ENCODE data around the gene ZC3H4.

ZC3H4 gene

DNA sequence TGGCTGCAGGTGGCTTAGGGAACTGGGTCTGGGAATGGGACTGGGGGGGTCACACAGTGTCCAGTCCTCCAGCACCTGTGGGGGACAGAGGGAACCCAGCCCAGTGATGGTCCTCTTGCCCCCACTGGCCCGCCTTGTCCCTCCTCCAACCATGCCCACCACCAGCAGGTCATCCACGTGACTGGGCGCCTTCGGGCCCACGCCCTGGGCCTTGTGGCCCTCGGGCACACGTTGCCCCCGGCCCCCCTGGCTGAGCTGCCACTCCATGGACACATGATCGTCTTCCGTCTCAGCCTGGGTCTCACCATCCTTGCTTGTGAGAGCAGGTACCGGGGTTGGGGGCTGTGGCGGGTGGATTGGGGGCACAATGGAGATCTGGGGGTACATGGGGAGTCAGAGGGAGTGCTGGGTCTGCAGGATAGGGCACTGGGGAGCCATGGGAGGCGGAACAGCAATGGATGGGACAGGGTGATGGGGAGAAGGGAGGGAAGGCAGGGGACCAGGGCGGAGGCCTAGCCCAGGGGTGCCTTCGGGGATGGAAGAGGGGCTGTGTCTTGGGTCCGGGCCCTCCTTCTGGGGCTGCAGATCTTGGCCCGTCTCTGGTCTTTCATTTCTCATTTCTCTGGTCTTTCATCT lies 74.2 kb downstream of the ZC3H4 start:
- no peaks in the 10 kb centered on the region for H3K9me3 Mint-ChIP-seq
- no peak overlapping the region for H3K27ac Mint-ChIP-seq
- no peaks in the 10 kb centered on the region for H3K36me3 Mint-ChIP-seq
- H3K27me3 Mint-ChIP-seq: no peaks in the 10 kb centered on the region
- peaks cover 21% of the 10 kb centered on the region for H3K4me1 Mint-ChIP-seq
- no peak overlapping the region for H3K4me3 Mint-ChIP-seq

DNA sequence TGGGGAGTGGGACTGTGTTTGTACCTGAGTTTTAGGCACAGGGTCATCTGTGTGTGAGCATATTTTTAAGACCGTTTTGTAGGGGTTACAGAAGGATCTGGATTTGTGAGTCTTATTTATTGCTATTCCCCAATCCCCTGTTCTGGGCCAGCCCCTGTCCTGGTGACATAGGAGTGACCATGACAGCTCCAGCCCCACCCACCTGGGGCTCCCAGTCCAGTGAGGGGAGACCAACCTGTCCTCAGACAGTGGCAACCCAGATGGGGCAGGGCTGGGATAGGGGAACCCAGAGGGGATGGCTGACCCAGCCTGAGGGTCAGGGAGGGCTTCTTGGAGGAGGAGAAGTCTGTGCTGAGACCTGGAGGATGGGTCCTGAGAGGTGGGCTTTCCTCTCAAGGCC lies 75.8 kb downstream of the ZC3H4 start:
- no peaks in the 10 kb centered on the region for H3K9me3 Mint-ChIP-seq
- H3K4me1 Mint-ChIP-seq: peaks cover 24% of the 10 kb centered on the region
- H3K27ac Mint-ChIP-seq: no peak overlapping the region
- no peaks in the 10 kb centered on the region for H3K36me3 Mint-ChIP-seq
- no peaks in the 10 kb centered on the region for H3K27me3 Mint-ChIP-seq
- peak overlapping the region; percentile 39 for H3K4me3 Mint-ChIP-seq

DNA sequence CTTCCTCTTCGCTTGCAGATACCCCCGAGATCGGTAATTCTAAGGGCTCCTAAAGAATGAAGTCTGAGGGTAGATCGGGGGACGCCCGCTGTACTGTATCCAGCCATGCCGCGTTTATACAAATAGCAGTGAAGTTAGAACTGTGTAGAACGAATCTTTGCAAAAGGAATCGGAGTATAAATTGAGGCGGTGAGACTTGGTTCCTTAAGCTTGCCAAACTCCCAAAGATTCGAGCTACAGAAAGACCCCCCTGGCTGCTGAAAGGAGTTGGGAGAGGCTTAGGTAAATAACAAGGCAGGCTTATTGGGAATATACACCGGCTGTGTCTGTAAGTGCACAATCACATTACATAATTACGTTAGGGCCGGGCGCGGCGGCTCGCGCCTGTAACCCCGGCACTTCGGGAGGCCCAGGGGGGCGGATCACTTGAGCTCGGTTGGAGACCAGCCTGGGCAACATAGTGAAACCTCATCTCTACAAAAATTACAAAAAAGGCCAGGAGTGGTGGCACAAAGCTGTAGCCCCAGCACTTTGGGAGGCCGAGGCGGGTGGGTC lies 77.4 kb downstream of the ZC3H4 start:
- peaks cover 31% of the 10 kb centered on the region for H3K4me1 Mint-ChIP-seq
- H3K27ac Mint-ChIP-seq: peak overlapping the region; percentile 95
- peaks cover 1% of the 10 kb centered on the region for H3K27me3 Mint-ChIP-seq
- peak overlapping the region; percentile 90 for H3K4me3 Mint-ChIP-seq
- no peaks in the 10 kb centered on the region for H3K9me3 Mint-ChIP-seq
- H3K36me3 Mint-ChIP-seq: no peaks in the 10 kb centered on the region

GRCh38 chr19:47035127-47036096 lies 78.2 kb downstream of the ZC3H4 start:
- H3K36me3 Mint-ChIP-seq: no peaks in the 10 kb centered on the region
- no peaks in the 10 kb centered on the region for H3K9me3 Mint-ChIP-seq
- H3K27ac Mint-ChIP-seq: peak overlapping the region; percentile 95
- peaks cover 4% of the 10 kb centered on the region for H3K27me3 Mint-ChIP-seq
- peak overlapping the region; percentile 90 for H3K4me3 Mint-ChIP-seq
- peaks cover 31% of the 10 kb centered on the region for H3K4me1 Mint-ChIP-seq

- Mint-ChIP-seq H3K9me3 (no peaks in the 10 kb centered on the region), H3K27ac (no peak overlapping the region), H3K36me3 (no peaks in the 10 kb centered on the region), H3K4me1 (peaks cover 31% of the 10 kb centered on the region), H3K4me3 (no peak overlapping the region), H3K27me3 (peaks cover 18% of the 10 kb centered on the region)
Measured at GRCh38 chr19:47032171-47032811, 81.3 kb downstream of the ZC3H4 start.

DNA sequence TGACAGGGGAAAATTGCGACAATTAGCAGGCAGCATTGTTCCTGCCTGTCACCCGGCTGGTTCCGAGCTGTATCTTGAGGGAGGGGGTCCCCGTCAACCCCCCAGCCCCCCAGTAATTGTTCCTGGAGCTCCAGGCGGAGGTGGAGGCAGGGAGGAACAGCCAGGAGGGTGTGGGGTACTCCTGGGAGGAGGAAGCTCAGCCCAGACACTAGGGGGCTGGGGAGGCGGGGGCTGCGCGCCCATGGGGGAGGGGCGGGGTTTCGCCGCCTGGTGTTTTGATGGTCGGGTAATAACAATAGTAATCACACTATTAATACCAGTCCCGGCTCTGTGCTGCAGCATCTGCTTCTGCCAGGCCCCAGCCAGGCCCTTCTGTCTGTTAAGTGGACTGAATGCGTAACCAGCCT lies 85.4 kb downstream of the ZC3H4 start:
- H3K27me3 Mint-ChIP-seq: peaks cover 36% of the 10 kb centered on the region
- no peaks in the 10 kb centered on the region for H3K36me3 Mint-ChIP-seq
- H3K4me1 Mint-ChIP-seq: peaks cover 9% of the 10 kb centered on the region
- H3K27ac Mint-ChIP-seq: no peak overlapping the region
- H3K4me3 Mint-ChIP-seq: no peak overlapping the region
- no peaks in the 10 kb centered on the region for H3K9me3 Mint-ChIP-seq

- Mint-ChIP-seq H3K36me3 (no peaks in the 10 kb centered on the region), H3K27me3 (peaks cover 41% of the 10 kb centered on the region)
Measured at GRCh38 chr19:47027586-47028088, 85.9 kb downstream of the ZC3H4 start.

GRCh38 chr19:47026889-47027288 lies 86.7 kb downstream of the ZC3H4 start:
- Mint-ChIP-seq H3K27ac (no peak overlapping the region), H3K4me1 (peaks cover 6% of the 10 kb centered on the region)

More at GRCh38 chr19:47027586-47028088, 85.9 kb downstream of the ZC3H4 start:
- Mint-ChIP-seq H3K9me3 (no peaks in the 10 kb centered on the region), H3K4me3 (no peak overlapping the region), H3K27ac (peak overlapping the region; percentile 13), H3K4me1 (peaks cover 13% of the 10 kb centered on the region)

GRCh38 chr19:47026156-47026555 lies 87.4 kb downstream of the ZC3H4 start:
- no peak overlapping the region for H3K4me3 Mint-ChIP-seq
- peaks cover 44% of the 10 kb centered on the region for H3K27me3 Mint-ChIP-seq
- H3K9me3 Mint-ChIP-seq: no peaks in the 10 kb centered on the region
- H3K36me3 Mint-ChIP-seq: no peaks in the 10 kb centered on the region
- peak overlapping the region; percentile 59 for H3K27ac Mint-ChIP-seq
- H3K4me1 Mint-ChIP-seq: peaks cover 6% of the 10 kb centered on the region

More at GRCh38 chr19:47026889-47027288, 86.7 kb downstream of the ZC3H4 start:
- Mint-ChIP-seq H3K9me3 (no peaks in the 10 kb centered on the region), H3K27me3 (peaks cover 42% of the 10 kb centered on the region), H3K36me3 (no peaks in the 10 kb centered on the region), H3K4me3 (no peak overlapping the region)

- H3K27ac Mint-ChIP-seq: no peak overlapping the region
- no peaks in the 10 kb centered on the region for H3K9me3 Mint-ChIP-seq
- peaks cover 6% of the 10 kb centered on the region for H3K4me1 Mint-ChIP-seq
- no peak overlapping the region for H3K4me3 Mint-ChIP-seq
- H3K27me3 Mint-ChIP-seq: peaks cover 39% of the 10 kb centered on the region
- H3K36me3 Mint-ChIP-seq: no peaks in the 10 kb centered on the region
Measured at GRCh38 chr19:47024502-47024901, 89.1 kb downstream of the ZC3H4 start.

DNA sequence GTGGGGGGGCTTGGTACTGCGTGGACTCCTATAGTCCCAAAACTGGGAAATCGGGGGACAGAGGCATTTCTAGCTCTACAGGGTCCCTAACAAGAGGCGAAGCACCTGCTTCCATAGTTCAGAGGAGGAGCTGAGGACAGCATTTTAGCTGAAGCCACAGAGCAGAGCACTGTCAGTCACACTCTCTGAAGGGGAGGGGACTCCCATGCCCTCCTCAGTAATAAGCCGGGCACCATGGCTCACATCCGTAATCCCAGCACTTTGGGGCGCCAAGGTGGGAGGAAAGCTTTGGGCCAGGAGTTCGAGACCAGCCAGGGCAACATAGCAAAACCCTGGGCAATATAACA lies 90.2 kb downstream of the ZC3H4 start:
- Mint-ChIP-seq H3K4me3 (no peak overlapping the region), H3K4me1 (peaks cover 9% of the 10 kb centered on the region), H3K9me3 (no peaks in the 10 kb centered on the region), H3K27me3 (peaks cover 39% of the 10 kb centered on the region), H3K27ac (no peak overlapping the region), H3K36me3 (no peaks in the 10 kb centered on the region)

- no peaks in the 10 kb centered on the region for H3K9me3 Mint-ChIP-seq
- H3K27me3 Mint-ChIP-seq: peaks cover 36% of the 10 kb centered on the region
- no peak overlapping the region for H3K4me3 Mint-ChIP-seq
Measured at GRCh38 chr19:47022541-47023447, 90.8 kb downstream of the ZC3H4 start.

DNA sequence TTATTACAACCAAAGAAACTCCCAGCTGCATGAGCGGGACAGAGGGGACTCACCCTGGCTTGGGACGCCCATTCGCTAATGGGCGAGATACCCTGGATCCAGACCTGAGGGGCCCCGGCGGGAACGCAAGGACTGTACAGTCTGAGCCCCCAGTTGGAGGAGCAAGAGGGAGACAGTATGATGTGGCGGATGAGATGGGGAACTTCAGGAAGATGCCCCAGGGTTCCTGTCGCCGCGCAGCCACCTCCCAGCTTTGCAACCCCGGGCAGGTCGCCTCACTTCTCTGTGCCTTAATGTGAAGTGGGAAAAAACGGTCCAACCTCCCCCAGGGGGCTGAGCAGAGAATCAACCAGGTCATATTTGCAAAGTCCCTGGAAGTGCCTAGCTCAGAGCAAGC lies 91.4 kb downstream of the ZC3H4 start:
- Mint-ChIP-seq H3K4me1 (peaks cover 9% of the 10 kb centered on the region), H3K36me3 (no peaks in the 10 kb centered on the region), H3K9me3 (no peaks in the 10 kb centered on the region), H3K27ac (no peak overlapping the region), H3K4me3 (no peak overlapping the region), H3K27me3 (peaks cover 33% of the 10 kb centered on the region)

More at GRCh38 chr19:47022541-47023447, 90.8 kb downstream of the ZC3H4 start:
- H3K36me3 Mint-ChIP-seq: no peaks in the 10 kb centered on the region
- H3K4me1 Mint-ChIP-seq: peaks cover 9% of the 10 kb centered on the region
- no peak overlapping the region for H3K27ac Mint-ChIP-seq

DNA sequence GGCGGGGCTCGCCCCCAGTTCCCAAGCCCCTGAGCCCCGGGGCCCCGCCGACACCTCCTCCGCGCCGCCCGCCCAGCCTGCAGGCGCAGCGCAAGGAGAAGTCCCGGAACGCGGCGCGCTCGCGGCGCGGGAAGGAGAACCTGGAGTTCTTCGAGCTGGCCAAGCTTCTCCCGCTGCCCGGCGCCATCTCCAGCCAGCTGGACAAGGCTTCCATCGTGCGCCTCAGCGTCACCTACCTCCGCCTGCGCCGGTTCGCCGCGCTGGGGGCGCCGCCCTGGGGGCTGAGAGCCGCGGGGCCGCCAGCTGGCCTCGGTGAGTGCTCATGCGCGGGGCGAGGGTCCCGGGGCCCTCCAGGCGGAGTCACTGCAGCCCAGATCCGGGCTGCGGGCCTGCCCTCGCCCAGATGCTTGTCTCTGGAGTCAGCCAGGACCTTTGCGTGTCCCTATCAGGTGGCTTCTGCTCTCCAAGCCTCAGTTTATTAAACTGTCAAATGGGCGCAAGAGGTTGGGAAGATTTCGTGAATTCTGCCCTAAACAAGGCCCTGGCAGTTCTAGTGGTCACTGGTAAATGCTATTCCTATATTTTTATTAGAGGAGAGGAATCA lies 91.9 kb downstream of the ZC3H4 start:
- Mint-ChIP-seq H3K36me3 (no peaks in the 10 kb centered on the region), H3K27me3 (peaks cover 33% of the 10 kb centered on the region), H3K4me1 (peaks cover 9% of the 10 kb centered on the region), H3K4me3 (peak overlapping the region; percentile 74), H3K27ac (no peak overlapping the region), H3K9me3 (no peaks in the 10 kb centered on the region)
